Tibial artery (tissue), 4 donors: Measurements from ENCODE around the gene SLC2A5.

Experiments
- DNase-seq, 2 donors: peaks; one replicate each; pipeline ENCODE4 v3.0.0-alpha.2; 2019
- H3K27ac ChIP-seq, 2 donors: fragments of 200-600 bp; sonication (generic) in 1 of 2; 1 replicate in 1 of 2; 2 replicates in 1 of 2; pipeline ENCODE4 v1.5.1; 2018 to 2019; ENCODE audit warnings: mild to moderate bottlenecking in 1 of 2
- H3K27me3 ChIP-seq, 2 donors: fragments of 200-600 bp; sonication (generic) in 1 of 2; one replicate each; pipeline versions ENCODE4 v1.5.1 to v1.6.0; 2016 to 2019
- H3K36me3 ChIP-seq, 3 donors: fragments of 200-600 bp; sonication (generic) in 2 of 3; one replicate each; pipeline ENCODE4 v1.5.1; 2016 to 2019; ENCODE audit warnings: mild to moderate bottlenecking in 2 of 3
- H3K4me1 ChIP-seq, 4 donors: fragments of 200-600 bp; sonication (generic) in 2 of 4; 1 replicate in 3 of 4; 2 replicates in 1 of 4; pipeline ENCODE4 v1.5.1; 2016 to 2019
- H3K4me3 ChIP-seq, 2 donors: fragments of 200-600 bp; sonication (generic) in 1 of 2; 1 replicate in 1 of 2; 2 replicates in 1 of 2; pipeline ENCODE4 v1.5.1; 2018 to 2019; ENCODE audit warnings: mild to moderate bottlenecking in 2 of 2
- H3K9me3 ChIP-seq, 3 donors: fragments of 200-600 bp; sonication (generic) in 1 of 3; one replicate each; pipeline ENCODE4 v1.5.1; 2016 to 2019
- intact Hi-C: fragments of 100-400 bp; cut with DNase I; formaldehyde crosslinking; loops from one replicate; pipeline ENCODE4 v1.15.0; 2023; ENCODE audit warnings: low total_unique reads
- TF ChIP-seq, protein P1 (sequence below), 2 experiments: fragments of 200-600 bp in 1 of 2; fragments of 450-650 bp in 1 of 2; IDR thresholded peaks; one replicate each; pipeline ENCODE4 v1.5.1; 2017 to 2019; ENCODE audit warnings: antibody characterized with exemption in 2 of 2, mild to moderate bottlenecking in 1 of 2, moderate library complexity in 1 of 2

The SLC2A5 gene

DNA sequence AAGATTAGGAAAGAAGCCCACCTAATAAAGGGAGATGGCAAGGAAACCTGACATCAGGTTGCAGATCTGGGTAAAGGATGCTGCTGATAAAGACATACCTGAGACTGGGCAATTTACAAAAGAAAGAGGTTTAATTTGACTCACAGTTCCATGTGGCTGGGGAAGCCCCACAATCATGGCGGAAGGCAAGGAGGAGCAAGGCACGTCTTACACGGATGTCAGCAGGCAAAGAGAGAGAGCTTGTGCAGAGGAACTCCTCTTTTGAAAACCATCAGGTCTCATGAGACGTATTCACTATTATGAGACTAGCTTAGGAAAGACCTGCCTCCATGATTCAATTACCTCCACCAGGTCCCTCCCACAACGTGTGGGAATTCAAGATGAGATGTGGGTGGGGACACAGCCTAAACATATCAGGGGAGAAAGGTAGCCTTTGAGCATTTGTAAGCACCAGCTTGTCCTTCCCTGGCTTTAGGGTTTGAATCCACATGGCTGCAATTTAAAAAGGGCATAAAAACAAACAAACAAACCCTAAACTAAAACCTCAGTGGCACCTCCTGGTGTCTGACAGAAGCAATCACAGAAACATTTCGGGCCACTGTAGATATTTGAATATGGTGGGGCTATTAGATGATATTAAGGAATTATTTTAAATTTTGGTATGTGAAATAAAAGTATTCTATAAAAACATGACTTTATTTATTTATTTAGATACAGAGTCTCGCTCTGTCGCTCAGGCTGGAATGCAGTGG, 76.3 kb downstream of the SLC2A5 start:
- H3K9me3 ChIP-seq = no peaks in the 10 kb centered on the region
- intact Hi-C loops = no loop called here
- H3K27me3 ChIP-seq = no peaks in the 10 kb centered on the region
- H3K4me1 ChIP-seq = peaks cover 0 to under 1% (median 0%) of the 10 kb centered on the region in 4 donors
- TF ChIP-seq, protein P1, sequence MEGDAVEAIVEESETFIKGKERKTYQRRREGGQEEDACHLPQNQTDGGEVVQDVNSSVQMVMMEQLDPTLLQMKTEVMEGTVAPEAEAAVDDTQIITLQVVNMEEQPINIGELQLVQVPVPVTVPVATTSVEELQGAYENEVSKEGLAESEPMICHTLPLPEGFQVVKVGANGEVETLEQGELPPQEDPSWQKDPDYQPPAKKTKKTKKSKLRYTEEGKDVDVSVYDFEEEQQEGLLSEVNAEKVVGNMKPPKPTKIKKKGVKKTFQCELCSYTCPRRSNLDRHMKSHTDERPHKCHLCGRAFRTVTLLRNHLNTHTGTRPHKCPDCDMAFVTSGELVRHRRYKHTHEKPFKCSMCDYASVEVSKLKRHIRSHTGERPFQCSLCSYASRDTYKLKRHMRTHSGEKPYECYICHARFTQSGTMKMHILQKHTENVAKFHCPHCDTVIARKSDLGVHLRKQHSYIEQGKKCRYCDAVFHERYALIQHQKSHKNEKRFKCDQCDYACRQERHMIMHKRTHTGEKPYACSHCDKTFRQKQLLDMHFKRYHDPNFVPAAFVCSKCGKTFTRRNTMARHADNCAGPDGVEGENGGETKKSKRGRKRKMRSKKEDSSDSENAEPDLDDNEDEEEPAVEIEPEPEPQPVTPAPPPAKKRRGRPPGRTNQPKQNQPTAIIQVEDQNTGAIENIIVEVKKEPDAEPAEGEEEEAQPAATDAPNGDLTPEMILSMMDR (IDR thresholded peaks at IDR 0.05) = no peak
- H3K4me3 ChIP-seq = no peak overlapping the region
- no peak for DNase-seq
- no peak overlapping the region for H3K27ac ChIP-seq
- no peaks in the 10 kb centered on the region for H3K36me3 ChIP-seq

DNA sequence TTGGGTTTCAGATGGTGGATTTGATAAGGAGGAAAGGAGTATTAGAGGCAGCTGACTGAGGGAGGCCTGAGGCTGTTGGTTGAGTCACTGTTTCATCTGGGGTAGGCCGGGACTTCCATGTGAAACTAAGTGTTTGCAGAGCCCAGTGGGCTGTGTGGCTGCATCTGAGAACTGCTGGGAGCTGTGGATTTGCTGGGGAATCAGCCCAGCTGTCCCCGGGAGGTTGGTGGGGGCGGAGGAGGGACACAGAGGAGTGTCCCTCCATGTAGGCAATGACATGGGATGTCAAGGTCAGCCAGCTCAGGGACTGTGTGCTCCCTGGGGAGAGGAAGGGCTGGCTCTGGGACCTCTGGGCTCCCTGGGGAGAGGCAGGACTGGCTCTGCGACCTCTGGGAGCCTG, 79.6 kb downstream of the SLC2A5 start:
- H3K4me1 ChIP-seq = peaks cover 0 to 26% (median 12%) of the 10 kb centered on the region in 4 donors
- intact Hi-C loops = loop anchor here (2.0 to 5.0 kb wide), 2 partner anchors 73 to 131 kb away; no protein-coding TSS in a partner anchor

DNA sequence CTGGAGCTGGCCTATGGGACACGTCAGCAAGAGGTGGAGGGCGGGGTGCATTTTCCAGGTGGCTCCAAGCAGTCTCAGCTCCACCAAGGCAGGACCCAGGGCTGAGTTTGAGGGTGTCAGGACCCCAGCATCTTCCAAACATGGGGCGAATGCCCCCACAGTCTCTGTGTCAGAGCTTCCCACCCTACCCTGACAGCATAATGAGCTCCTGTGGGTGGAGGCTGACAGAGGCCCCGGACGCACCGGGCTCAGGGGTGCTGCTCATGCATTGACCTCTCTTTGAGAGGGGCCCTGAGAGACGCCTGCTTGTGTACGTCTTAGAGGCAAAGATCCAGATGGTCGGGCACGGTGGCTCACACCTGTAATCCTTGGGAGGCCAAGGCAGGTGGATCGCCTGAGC, 80.4 kb downstream of the SLC2A5 start:
- Histone ChIP-seq H3K27me3 (no peaks in the 10 kb centered on the region), H3K4me1 (peaks cover 0 to 26% (median 12%) of the 10 kb centered on the region in 4 donors), H3K36me3 (no peaks in the 10 kb centered on the region), H3K9me3 (no peaks in the 10 kb centered on the region), H3K4me3 (no peak overlapping the region), H3K27ac (no peak overlapping the region)
- intact Hi-C loops = loop anchor here (2.0 to 5.0 kb wide), 2 partner anchors 72 to 130 kb away; no protein-coding TSS in a partner anchor
- no peak for DNase-seq
- TF ChIP-seq, protein P1 (IDR thresholded peaks at IDR 0.05) = no peak

More for the DNA sequence above, 79.6 kb downstream of the SLC2A5 start:
- Histone ChIP-seq H3K9me3 (no peaks in the 10 kb centered on the region), H3K27ac (no peak overlapping the region), H3K27me3 (no peaks in the 10 kb centered on the region), H3K36me3 (no peaks in the 10 kb centered on the region), H3K4me3 (no peak overlapping the region)
- TF ChIP-seq, protein P1 (IDR thresholded peaks at IDR 0.05) = no peak
- DNase-seq = no peak

DNA sequence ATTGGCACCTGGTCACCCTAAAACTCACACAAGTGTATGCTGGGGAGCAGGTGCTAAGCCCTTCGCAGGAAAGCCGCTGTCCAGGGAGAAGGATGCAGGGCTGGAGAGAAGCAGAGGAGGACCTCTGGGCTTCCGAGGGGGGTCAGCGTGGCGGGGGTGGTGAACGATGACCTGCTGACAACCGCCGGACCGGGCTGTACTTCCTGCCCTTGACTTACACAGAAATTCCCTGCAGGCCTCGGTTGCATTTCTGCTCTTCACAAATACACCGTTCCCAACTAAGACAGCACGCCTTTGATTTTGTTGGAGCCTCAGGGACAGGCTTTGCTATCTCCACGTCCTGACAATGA, 80.8 kb downstream of the SLC2A5 start:
- Histone ChIP-seq H3K4me3 (no peak overlapping the region), H3K27ac (no peak overlapping the region), H3K27me3 (no peaks in the 10 kb centered on the region), H3K4me1 (peaks cover 0 to 26% (median 12%) of the 10 kb centered on the region in 4 donors), H3K36me3 (no peaks in the 10 kb centered on the region), H3K9me3 (no peaks in the 10 kb centered on the region)
- TF ChIP-seq, protein P1 (IDR thresholded peaks at IDR 0.05) = no peak
- intact Hi-C loops = loop anchor here (2.0 to 5.0 kb wide), 2 partner anchors 71 to 130 kb away; no protein-coding TSS in a partner anchor
- DNase-seq = no peak

DNA sequence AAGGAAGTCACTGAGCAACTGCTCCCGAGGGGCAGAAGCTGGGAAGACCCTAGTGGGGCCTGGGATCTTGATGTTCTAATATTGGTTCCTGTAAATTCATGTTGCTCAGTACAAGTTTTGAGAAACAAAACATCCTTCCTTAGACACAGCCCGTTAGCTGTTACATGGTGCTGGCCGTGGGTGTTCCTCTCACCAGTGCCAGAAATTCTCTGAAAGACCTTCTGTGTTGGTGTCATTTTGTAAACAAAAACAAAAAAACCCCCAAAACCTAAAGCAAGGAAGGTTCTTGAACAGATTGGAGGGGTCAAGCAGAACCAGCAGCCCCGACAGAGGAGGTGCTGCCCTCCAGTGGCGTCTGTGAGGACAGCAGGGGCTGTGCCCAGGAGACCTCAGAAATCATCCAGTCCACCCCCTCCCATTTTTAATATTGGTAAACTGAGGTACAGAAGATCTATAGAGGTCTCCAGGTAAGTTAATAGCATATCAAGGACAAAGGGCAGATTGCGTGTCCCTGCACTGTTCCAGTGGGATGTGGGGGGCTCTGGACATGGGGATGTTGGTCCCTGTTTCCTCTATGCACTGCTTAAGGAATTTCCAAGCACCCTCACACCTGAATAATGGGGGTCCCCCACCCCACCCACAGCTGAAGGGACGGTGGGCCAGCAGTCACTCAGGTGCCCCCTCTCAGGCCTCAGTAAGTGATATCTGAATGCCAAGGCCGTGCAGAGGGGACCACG, 81.4 kb downstream of the SLC2A5 start:
- Histone ChIP-seq H3K36me3 (no peaks in the 10 kb centered on the region), H3K27ac (peak overlapping the region in 1 of 2 donors; percentile 38), H3K4me3 (no peak overlapping the region)

More for the DNA sequence above, 81.4 kb downstream of the SLC2A5 start:
- Histone ChIP-seq H3K27me3 (no peaks in the 10 kb centered on the region), H3K9me3 (no peaks in the 10 kb centered on the region), H3K4me1 (peaks cover 0 to 26% (median 12%) of the 10 kb centered on the region in 4 donors)
- TF ChIP-seq, protein P1 (IDR thresholded peaks at IDR 0.05) = peak; percentile 86 to 94
- DNase-seq = peak in 1 of 2 donors; percentile 72
- intact Hi-C loops = loop anchor here (2.0 to 5.0 kb wide), 2 partner anchors 71 to 129 kb away; no protein-coding TSS in a partner anchor
